PC-3 (cell line): Measurements from ENCODE around the gene GMPPB. TPM values are rescaled to one million over a fixed set of nuclear protein-coding genes. Genes with fewer than 3 reads are reported as not detected.

Experiments used
- ATAC-seq: fragments of 200-7000 bp; cut with Tn5 transposase; 2 replicates; pipeline ENCODE4 v1.9.1; 2020; ENCODE audit warnings: mild to moderate bottlenecking, moderate library complexity
- BruUV-seq: library from RNA; stranded (reverse); fragments of 400-500 nt; replicated peaks from 2 replicates; lab custom pipeline; 2021; lab: Mats Ljungman, UMichigan
- CTCF ChIA-PET: fragments of 300-600 bp; sonication (Branson Sonifier 250); formaldehyde crosslinking; loops from one replicate; lab custom pipeline; 2022; ENCODE audit warnings: antibody characterized with exemption; lab: Charles Lee
- POLR2A ChIA-PET: fragments of 300-600 bp; sonication (Branson Sonifier 250); formaldehyde crosslinking; loops from one replicate; lab custom pipeline; 2022; ENCODE audit warnings: antibody characterized with exemption; ENCODE audit not compliant: unreplicated experiment; lab: Charles Lee
- DNase-seq: peaks from one replicate; pipeline ENCODE4 v3.0.0-alpha.2; 2015
- H2AFZ ChIP-seq: fragments of 300-600 bp; sonication (generic); 2 replicates; pipeline ENCODE4 v1.6.0; 2016; ENCODE audit warnings: antibody characterized with exemption, low read length
- H3F3A ChIP-seq: fragments of 300-600 bp; sonication (generic); one replicate; pipeline ENCODE4 v1.6.0; 2017; ENCODE audit warnings: antibody characterized with exemption, low read length, control low read depth, mild to moderate bottlenecking; ENCODE audit not compliant: unreplicated experiment
- H3K27ac ChIP-seq: fragments of 300-600 bp; sonication (generic); 2 replicates; pipeline ENCODE4 v1.5.1; 2016; ENCODE audit warnings: mild to moderate bottlenecking, low read length
- H3K27me3 ChIP-seq: fragments of 300-600 bp; sonication (generic); 2 replicates; pipeline ENCODE4 v1.6.1; 2016; ENCODE audit warnings: low read length, mixed read lengths
- H3K36me3 ChIP-seq: fragments of 300-600 bp; sonication (generic); 2 replicates; pipeline ENCODE4 v1.6.1; 2016; ENCODE audit warnings: low read depth, mixed run types, low read length, mixed read lengths
- H3K4me1 ChIP-seq: fragments of 300-600 bp; sonication (generic); 2 replicates; pipeline ENCODE4 v1.5.1; 2016; ENCODE audit warnings: low read length; ENCODE audit not compliant: insufficient read depth
- H3K4me2 ChIP-seq: fragments of 300-600 bp; sonication (generic); 2 replicates; pipeline ENCODE4 v1.6.0; 2016; ENCODE audit warnings: low read length
- H3K4me3 ChIP-seq: fragments of 300-600 bp; sonication (generic); 2 replicates; pipeline ENCODE4 v1.5.1; 2016; ENCODE audit warnings: mild to moderate bottlenecking, low read length, mixed read lengths
- H3K79me2 ChIP-seq: fragments of 300-600 bp; sonication (generic); 2 replicates; pipeline ENCODE4 v1.6.1; 2017; ENCODE audit warnings: low read length, mixed read lengths
- H3K9ac ChIP-seq: fragments of 300-600 bp; sonication (generic); 2 replicates; pipeline ENCODE4 v1.6.0; 2016; ENCODE audit warnings: mild to moderate bottlenecking, low read length
- H3K9me2 ChIP-seq: fragments of 300-600 bp; sonication (generic); replicated peaks from 2 replicates; pipeline ENCODE4 v1.6.1; 2016; ENCODE audit warnings: mixed run types, low read length, mixed read lengths
- H3K9me3 ChIP-seq: fragments of 300-600 bp; sonication (generic); 2 replicates; pipeline ENCODE4 v1.6.1; 2016; ENCODE audit warnings: low read length, mixed read lengths
- H4K20me1 ChIP-seq: fragments of 300-600 bp; sonication (generic); 2 replicates; pipeline ENCODE4 v1.6.1; 2016; ENCODE audit warnings: low read length, mixed read lengths
- EZH2 ChIP-seq: fragments of 300-600 bp; sonication (generic); IDR thresholded peaks from one replicate; pipeline ENCODE4 v1.6.1; 2017; ENCODE audit warnings: antibody characterized with exemption, mild to moderate bottlenecking, low read length; ENCODE audit not compliant: unreplicated experiment
- EZH2phosphoT487 ChIP-seq: fragments of 300-600 bp; sonication (generic); IDR thresholded peaks from 2 replicates; pipeline ENCODE4 v1.6.1; 2018; ENCODE audit warnings: mild to moderate bottlenecking, antibody characterized with exemption, low read length, borderline replicate concordance
- intact Hi-C: fragments of 100-400 bp; cut with micrococcal nuclease; formaldehyde crosslinking; loops from 2 replicates; pipeline ENCODE4 v1.9.0; 2023
- total RNA-seq: library from RNA; depleted of rRNA; stranded (reverse); fragments of >200 nt; gene quantifications from 2 replicates; pipeline ENCODE4 v1.2.3, GENCODE V29; 2014
- TF ChIP-seq, protein P1 (sequence below): fragments of 300-600 bp; sonication (generic); conservative IDR thresholded peaks from 2 replicates; pipeline ENCODE4 v1.5.1; 2017; ENCODE audit warnings: antibody characterized with exemption, low read depth, mild to moderate bottlenecking, low read length

The GMPPB gene
- total RNA-seq, 1 experiment from 2014 or later, result 69.5 TPM

DNA sequence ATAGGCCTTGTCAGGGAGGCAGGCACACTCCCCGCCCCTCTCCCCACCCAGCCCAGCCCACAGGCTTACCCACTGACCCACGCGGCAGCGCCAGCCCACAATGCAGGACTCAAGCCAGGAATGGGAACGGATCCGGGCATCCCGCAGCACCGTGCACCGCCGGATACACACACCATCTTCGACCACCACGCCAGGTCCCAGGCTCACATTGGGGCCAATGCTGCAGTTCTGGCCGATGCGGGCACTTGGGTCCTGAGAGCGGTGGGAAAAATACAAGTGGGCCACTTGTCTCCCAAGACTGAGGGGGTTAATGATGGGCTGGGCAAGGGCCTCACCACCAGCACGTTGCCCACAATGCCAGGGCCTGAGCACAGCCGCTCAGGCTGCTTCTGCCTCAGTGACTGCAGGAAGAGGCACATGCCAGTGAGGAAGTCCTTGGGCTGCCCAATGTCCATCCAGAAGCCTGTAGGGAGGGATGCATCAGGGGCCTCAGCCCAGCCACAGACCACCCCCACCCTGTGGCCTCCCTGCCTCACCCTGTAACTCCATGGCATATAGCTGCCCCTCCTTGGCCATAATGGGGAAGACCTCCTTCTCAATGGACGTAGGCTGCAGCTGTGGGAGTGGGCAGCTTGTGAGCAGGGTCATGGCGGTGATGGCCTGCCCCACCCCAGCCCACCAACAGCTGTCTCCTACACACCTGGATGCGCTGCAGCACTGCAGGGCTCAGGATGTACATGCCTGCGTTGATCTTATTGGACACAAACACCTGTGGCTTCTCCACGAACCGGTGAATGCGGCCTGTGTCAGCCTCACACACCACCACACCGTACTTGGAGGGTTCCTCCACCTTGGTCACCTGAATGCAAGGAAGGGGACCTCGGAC lies 1.6 kb downstream of the GMPPB start:
- H3K79me2 ChIP-seq, result peaks cover 17% of the 10 kb centered on the region
- ATAC-seq (no peak), DNase-seq (no peak)
- no peaks in the 10 kb centered on the region for H3K9me2 ChIP-seq
- CTCF ChIA-PET, result no interaction called here
- intact Hi-C loops, result no loop called here
- H2AFZ ChIP-seq, result no peak overlapping the region
- H3K27ac ChIP-seq, result no peak overlapping the region
- no peaks in the 10 kb centered on the region for H4K20me1 ChIP-seq
- no TSS peak for BruUV-seq
- H3K9me3 ChIP-seq, result no peaks in the 10 kb centered on the region
- H3K4me1 ChIP-seq, result peaks cover 20% of the 10 kb centered on the region
- H3K36me3 ChIP-seq, result peaks cover 16% of the 10 kb centered on the region
- no peak for TF ChIP-seq EZH2
- TF ChIP-seq EZH2phosphoT487, result no peak
- TF ChIP-seq, protein P1, sequence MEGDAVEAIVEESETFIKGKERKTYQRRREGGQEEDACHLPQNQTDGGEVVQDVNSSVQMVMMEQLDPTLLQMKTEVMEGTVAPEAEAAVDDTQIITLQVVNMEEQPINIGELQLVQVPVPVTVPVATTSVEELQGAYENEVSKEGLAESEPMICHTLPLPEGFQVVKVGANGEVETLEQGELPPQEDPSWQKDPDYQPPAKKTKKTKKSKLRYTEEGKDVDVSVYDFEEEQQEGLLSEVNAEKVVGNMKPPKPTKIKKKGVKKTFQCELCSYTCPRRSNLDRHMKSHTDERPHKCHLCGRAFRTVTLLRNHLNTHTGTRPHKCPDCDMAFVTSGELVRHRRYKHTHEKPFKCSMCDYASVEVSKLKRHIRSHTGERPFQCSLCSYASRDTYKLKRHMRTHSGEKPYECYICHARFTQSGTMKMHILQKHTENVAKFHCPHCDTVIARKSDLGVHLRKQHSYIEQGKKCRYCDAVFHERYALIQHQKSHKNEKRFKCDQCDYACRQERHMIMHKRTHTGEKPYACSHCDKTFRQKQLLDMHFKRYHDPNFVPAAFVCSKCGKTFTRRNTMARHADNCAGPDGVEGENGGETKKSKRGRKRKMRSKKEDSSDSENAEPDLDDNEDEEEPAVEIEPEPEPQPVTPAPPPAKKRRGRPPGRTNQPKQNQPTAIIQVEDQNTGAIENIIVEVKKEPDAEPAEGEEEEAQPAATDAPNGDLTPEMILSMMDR, result no peak
- H3K27me3 ChIP-seq, result no peaks in the 10 kb centered on the region
- peak overlapping the region; percentile 96 for H3K4me2 ChIP-seq
- peak overlapping the region; percentile 98 for H3K4me3 ChIP-seq
- POLR2A ChIA-PET, result no interaction called here
- H3F3A ChIP-seq, result no peaks in the 10 kb centered on the region
- H3K9ac ChIP-seq, result peak overlapping the region; percentile 98

DNA sequence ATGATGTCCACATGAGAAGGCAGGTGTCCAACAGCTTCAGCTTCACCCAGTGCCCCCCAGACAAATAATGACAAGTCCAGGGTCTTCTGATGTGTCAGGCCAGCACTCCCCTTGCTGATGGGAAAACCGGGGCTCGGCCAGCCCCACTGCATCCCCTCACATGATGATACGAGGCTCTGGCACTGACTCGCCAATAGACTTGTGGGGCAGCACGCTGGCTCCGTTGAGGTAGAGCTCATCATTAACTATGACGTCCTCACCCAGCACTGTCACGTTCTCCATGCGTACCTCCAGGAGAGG lies 2.2 kb downstream of the GMPPB start:
- TF ChIP-seq EZH2 (no peak), EZH2phosphoT487 (no peak)
- TF ChIP-seq, protein P1, result no peak
- Histone ChIP-seq H3K9me2 (no peaks in the 10 kb centered on the region), H2AFZ (no peak overlapping the region), H3K9ac (no peak overlapping the region), H3K27me3 (no peaks in the 10 kb centered on the region), H3F3A (no peaks in the 10 kb centered on the region), H4K20me1 (no peaks in the 10 kb centered on the region), H3K79me2 (peaks cover 17% of the 10 kb centered on the region), H3K9me3 (no peaks in the 10 kb centered on the region), H3K36me3 (peaks cover 16% of the 10 kb centered on the region), H3K4me1 (peaks cover 20% of the 10 kb centered on the region), H3K27ac (no peak overlapping the region), H3K4me2 (no peak overlapping the region), H3K4me3 (no peak overlapping the region)
- ChIA-PET POLR2A (no interaction called here), CTCF (no interaction called here)
- no peak for ATAC-seq
- no TSS peak for BruUV-seq
- intact Hi-C loops, result no loop called here
- no peak for DNase-seq

DNA sequence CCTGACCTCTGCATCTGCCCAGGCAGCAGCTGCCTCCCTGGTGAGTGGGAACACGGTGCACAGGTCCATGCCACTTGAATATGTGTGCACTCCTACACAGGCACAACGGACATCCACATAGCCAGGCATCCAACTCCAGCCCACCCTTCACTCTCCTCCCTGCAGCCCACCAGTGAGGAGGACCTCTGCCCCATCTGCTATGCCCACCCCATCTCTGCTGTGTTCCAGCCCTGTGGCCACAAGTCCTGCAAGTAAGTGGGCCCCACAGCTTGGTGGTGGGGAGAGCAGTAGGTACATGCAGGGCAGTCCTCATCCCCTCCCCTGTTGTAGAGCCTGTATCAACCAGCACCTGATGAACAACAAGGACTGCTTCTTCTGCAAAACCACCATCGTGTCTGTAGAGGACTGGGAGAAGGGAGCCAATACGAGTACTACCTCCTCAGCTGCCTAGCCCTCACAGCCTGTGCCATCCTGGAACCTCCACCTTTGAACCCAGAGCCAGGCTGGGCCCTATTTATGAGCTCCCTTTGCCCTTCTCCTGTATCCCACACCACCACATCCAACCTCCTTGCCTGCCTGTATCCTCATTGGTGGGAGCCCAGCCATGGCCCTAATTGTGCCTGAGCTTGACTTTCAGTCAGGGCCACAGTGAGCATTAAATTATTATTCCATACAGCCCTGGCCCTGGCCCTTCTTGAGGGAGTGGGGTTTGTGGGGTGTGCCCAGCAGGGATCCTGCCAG lies 2.7 kb downstream of the GMPPB start:
- intact Hi-C loops, result no loop called here
- no peaks in the 10 kb centered on the region for H4K20me1 ChIP-seq
- no peak overlapping the region for H3K9ac ChIP-seq
- no peak overlapping the region for H3K4me3 ChIP-seq
- no peak for DNase-seq
- peaks cover 20% of the 10 kb centered on the region for H3K4me1 ChIP-seq
- peaks cover 16% of the 10 kb centered on the region for H3K36me3 ChIP-seq
- TF ChIP-seq EZH2 (no peak), EZH2phosphoT487 (no peak)
- TF ChIP-seq, protein P1, result no peak
- H3F3A ChIP-seq, result no peaks in the 10 kb centered on the region
- BruUV-seq, result no TSS peak
- no peak overlapping the region for H3K27ac ChIP-seq
- no peaks in the 10 kb centered on the region for H3K9me3 ChIP-seq
- no peaks in the 10 kb centered on the region for H3K9me2 ChIP-seq
- H2AFZ ChIP-seq, result no peak overlapping the region
- H3K4me2 ChIP-seq, result no peak overlapping the region
- H3K79me2 ChIP-seq, result peaks cover 17% of the 10 kb centered on the region
- no peak for ATAC-seq
- no peaks in the 10 kb centered on the region for H3K27me3 ChIP-seq
- ChIA-PET CTCF (no interaction called here), POLR2A (no interaction called here)
